Measurements from ENCODE around the gene EPB41L4B. TPM values are rescaled to one million over a fixed set of nuclear protein-coding genes. Genes with fewer than 3 reads are reported as not detected.

Gene EPB41L4B
- total and polyA plus RNA-seq, 2 of the 4 experiments (the other 2 are of a cell fraction) = 0.36 to 0.54 TPM

GRCh38 chr9:109355564-109356297 is 34.9 kb upstream of the EPB41L4B start:
- WGBS, 2 experiments (ENCODE audit: extremely low coverage in 2 of 2, insufficient read length in 1 of 2) = 77% methylated on average over 9 of the region's 21 CpGs; no CpG with 5 or more reads in 1 of the 2 experiments
- Histone ChIP-seq H2BK5ac (ENCODE audit: low read depth, low read length, poor library complexity, severe bottlenecking) (no peak overlapping the region), H3K9me1 (ENCODE audit: insufficient read depth, low read length) (no peaks in the 10 kb centered on the region), H2BK120ac (ENCODE audit: low read depth, low read length) (no peak overlapping the region), H4K91ac (ENCODE audit: insufficient read depth, low read depth, low read length) (no peak overlapping the region), H3K9me3 (ENCODE audit: control insufficient read depth, insufficient read depth, low read length) (no peaks in the 10 kb centered on the region), H3K56ac (ENCODE audit: extremely low read depth, insufficient read depth, low read length) (no peak overlapping the region), H3K9ac (ENCODE audit: low read depth, low read length) (no peak overlapping the region), H3K79me1 (ENCODE audit: low read depth in 1 of 2, low read length in 2 of 2) (no peaks in the 10 kb centered on the region), H2AK5ac (ENCODE audit: low read depth, low read length) (no peak overlapping the region), H3K27me3 (ENCODE audit: control insufficient read depth, insufficient read depth, low read length) (peaks cover 7% of the 10 kb centered on the region), H3K36me3 (ENCODE audit: control insufficient read depth, insufficient read depth, low read length) (no peaks in the 10 kb centered on the region), H3K4me3 (ENCODE audit: insufficient read depth, low read depth, low read length) (no peak overlapping the region), H2BK15ac (ENCODE audit: low read depth, low read length) (no peak overlapping the region), H3K27ac (ENCODE audit: insufficient read depth, low read length) (no peak overlapping the region), H3K4me2 (ENCODE audit: low read depth, low read length) (no peak overlapping the region), H4K20me1 (ENCODE audit: insufficient read depth, low read length) (no peaks in the 10 kb centered on the region), H2AFZ (replicated peaks; ENCODE audit: low read length, poor library complexity) (no peak overlapping the region), H3K23ac (ENCODE audit: low read depth, low read length) (no peak overlapping the region), H3K4ac (ENCODE audit: low read depth, low read length) (no peak overlapping the region), H3K14ac (replicated peaks; ENCODE audit: low read depth, low read length) (no peak overlapping the region), H4K8ac (ENCODE audit: low read depth in 2 of 2, low read length in 2 of 2) (no peak overlapping the region), H3K4me1 (ENCODE audit: control insufficient read depth, insufficient read depth, low read length) (no peaks in the 10 kb centered on the region), H4K5ac (ENCODE audit: low read depth, low read length) (no peak overlapping the region), H2BK20ac (ENCODE audit: low read depth, low read length) (no peak overlapping the region), H2AK9ac (replicated peaks; ENCODE audit: low read depth, low read length, poor library complexity) (no peak overlapping the region), H3K18ac (ENCODE audit: low read depth, low read length) (no peak overlapping the region)
- in situ Hi-C loops (cut with MboI; ENCODE audit: low sequenced_read_pairs) (no loop called here), intact Hi-C loops (cut with micrococcal nuclease) (no loop called here), dilution Hi-C loops (cut with HindIII; ENCODE audit: low sequenced_read_pairs, unreplicated experiment) (no loop called here)
- CTCF ChIA-PET = no interaction called here
- ATAC-seq (ENCODE audit: low read depth) (no peak), DNase-seq (no peak)
- no peak for TF ChIP-seq POLR2A (IDR thresholded peaks at IDR 0.05; ENCODE audit: low read depth, low read length)
- TF ChIP-seq RFX5 (IDR thresholded peaks at IDR 0.05; ENCODE audit: low read depth, low read length) = no peak
- TF ChIP-seq, protein P1, sequence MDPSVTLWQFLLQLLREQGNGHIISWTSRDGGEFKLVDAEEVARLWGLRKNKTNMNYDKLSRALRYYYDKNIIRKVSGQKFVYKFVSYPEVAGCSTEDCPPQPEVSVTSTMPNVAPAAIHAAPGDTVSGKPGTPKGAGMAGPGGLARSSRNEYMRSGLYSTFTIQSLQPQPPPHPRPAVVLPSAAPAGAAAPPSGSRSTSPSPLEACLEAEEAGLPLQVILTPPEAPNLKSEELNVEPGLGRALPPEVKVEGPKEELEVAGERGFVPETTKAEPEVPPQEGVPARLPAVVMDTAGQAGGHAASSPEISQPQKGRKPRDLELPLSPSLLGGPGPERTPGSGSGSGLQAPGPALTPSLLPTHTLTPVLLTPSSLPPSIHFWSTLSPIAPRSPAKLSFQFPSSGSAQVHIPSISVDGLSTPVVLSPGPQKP (IDR thresholded peaks at IDR 0.05; ENCODE audit: borderline replicate concordance, low read depth, low read length) = no peak
- TF ChIP-seq CTCF (conservative IDR thresholded peaks at IDR 0.05; ENCODE audit: low read depth, low read length) = no peak
- no peak for TF ChIP-seq CEBPB (IDR thresholded peaks at IDR 0.05; ENCODE audit: low read depth, low read length)
- no peak for TF ChIP-seq MAZ (IDR thresholded peaks at IDR 0.05; ENCODE audit: borderline replicate concordance, low read depth, low read length)
- TF ChIP-seq RAD21 (IDR thresholded peaks at IDR 0.05; ENCODE audit: low read length) = no peak
- BruUV-seq (replicated peaks) = no TSS peak
- POLR2A ChIA-PET (ENCODE audit: unreplicated experiment) = no interaction called here

Data from IMR-90 (cell line).